GM10266 (cell line): Measurements from ENCODE around the gene UBE2S.

Experiments
- DNase-seq: peaks from one replicate; pipeline ENCODE4 v3.0.0; 2012; ENCODE audit errors: extremely low spot score
- TF ChIP-seq, protein P1 (sequence below): IDR thresholded peaks from 2 replicates; pipeline ENCODE4 v1.5.1; 2012; ENCODE audit warnings: mild to moderate bottlenecking, low read depth; ENCODE audit not compliant: control insufficient read depth, insufficient read depth; ENCODE audit errors: missing control alignments

Gene UBE2S

DNA sequence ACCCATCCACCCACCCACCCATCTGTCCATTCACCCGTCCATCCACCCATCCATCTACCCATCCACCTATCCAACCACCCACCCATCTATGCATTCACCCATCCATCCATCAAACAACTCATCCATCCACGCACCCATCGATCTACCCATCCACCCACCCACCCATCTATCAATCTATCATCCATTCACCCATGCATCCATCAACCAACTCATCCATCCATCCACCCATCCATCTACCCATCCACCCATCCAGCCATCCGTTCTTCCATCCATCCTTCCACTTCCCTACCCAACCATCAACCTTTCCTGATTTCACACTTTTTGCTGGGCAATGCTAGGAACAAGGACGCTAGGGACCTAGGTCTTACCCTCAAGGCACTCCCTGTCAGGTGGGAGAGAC, 25.6 kb downstream of the UBE2S start:
- DNase-seq, result no peak
- TF ChIP-seq, protein P1, sequence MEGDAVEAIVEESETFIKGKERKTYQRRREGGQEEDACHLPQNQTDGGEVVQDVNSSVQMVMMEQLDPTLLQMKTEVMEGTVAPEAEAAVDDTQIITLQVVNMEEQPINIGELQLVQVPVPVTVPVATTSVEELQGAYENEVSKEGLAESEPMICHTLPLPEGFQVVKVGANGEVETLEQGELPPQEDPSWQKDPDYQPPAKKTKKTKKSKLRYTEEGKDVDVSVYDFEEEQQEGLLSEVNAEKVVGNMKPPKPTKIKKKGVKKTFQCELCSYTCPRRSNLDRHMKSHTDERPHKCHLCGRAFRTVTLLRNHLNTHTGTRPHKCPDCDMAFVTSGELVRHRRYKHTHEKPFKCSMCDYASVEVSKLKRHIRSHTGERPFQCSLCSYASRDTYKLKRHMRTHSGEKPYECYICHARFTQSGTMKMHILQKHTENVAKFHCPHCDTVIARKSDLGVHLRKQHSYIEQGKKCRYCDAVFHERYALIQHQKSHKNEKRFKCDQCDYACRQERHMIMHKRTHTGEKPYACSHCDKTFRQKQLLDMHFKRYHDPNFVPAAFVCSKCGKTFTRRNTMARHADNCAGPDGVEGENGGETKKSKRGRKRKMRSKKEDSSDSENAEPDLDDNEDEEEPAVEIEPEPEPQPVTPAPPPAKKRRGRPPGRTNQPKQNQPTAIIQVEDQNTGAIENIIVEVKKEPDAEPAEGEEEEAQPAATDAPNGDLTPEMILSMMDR, result no peak

DNA sequence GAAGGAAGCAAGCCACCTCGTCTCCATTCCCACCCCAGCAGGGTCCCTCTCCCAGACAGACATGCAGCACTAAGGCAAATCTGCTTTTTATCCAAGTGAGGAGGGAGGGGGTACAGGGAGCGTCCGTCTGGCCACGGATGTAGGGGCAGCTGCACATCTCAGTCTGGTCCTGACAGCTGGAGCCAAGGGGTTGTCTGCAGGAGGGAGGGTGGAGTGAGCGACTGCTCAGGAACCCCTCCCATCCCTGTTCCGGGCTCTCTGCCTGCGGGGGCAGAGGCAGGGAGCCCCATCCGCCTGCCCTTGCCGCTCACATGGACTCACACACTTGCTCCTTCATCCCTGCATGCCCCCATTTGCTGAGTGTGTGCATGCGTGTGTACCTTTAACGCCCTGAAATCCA, 28.4 kb downstream of the UBE2S start:
- TF ChIP-seq, protein P1, result no peak
- DNase-seq, result no peak

DNA sequence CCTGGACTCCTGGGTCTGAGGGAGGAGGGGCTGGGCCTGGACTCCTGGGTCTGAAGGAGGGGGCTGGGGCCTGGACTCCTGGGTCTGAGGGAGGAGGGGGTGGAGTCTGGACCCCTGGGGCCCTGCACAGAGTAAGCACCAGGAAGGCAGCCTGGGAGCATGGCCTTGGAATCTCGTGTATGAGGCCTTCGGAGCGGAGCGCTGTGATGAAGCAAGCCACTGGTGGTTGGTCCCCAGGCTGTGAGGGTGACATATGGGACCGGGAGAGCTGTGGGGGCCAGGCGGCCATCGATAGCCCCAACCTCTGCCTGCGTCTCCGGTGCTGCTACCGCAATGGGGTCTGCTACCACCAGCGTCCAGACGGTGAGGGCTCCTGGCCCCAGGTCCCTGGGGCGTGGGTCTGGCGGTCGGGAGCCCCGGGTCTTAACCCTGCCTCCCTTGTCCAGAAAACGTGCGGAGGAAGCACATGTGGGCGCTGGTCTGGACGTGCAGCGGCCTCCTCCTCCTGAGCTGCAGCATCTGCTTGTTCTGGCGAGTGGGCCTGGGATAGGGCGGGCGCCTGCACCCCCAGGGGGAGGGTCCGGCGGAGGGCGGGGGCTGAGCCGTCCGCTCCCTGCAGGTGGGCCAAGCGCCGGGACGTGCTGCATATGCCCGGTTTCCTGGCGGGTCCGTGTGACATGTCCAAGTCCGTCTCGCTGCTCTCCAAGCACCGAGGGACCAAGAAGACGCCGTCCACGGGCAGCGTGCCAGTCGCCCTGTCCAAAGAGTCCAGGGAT, 30.0 kb downstream of the UBE2S start:
- TF ChIP-seq, protein P1, result no peak
- no peak for DNase-seq

DNA sequence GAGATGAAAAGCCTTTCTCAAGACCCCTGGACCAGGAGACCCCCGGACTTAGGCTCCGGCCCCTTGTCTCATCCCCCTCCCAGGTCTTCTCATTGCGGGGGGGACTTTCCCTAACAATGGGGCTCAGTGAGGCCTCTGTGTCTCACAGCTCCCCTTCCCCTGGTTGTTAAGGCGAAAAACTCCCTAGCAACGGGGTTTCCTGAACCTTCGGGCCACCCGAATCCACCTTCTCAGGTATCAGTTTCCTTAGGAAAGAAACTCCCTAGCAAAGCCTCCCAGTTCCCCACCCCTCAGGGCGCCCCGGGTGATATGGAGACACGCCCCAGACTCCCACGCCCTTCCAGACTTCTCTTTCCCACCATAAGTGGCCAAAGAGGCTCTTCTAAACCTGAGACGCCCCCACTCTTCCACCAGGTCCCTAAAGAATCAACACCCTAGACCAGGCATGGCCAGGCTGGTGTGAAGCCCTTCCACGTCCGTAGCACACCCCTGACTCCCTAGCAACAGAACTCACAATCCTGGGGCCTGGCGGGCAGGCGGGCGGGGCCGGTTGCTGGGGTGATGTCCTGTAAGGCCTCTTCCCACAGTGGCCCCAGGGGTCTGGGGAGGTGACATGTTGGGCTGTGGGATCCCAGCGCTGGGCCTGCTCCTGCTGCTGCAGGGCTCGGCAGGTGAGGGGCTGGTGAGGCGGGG, 31.2 kb downstream of the UBE2S start, which contains the start of gene TMEM190:
Gene TMEM190, plus strand, starts transcription at position 586 of the 693 bp plus-strand sequence. Its CDS starts 28 bp downstream, at position 614.
- TF ChIP-seq, protein P1, result no peak

DNA sequence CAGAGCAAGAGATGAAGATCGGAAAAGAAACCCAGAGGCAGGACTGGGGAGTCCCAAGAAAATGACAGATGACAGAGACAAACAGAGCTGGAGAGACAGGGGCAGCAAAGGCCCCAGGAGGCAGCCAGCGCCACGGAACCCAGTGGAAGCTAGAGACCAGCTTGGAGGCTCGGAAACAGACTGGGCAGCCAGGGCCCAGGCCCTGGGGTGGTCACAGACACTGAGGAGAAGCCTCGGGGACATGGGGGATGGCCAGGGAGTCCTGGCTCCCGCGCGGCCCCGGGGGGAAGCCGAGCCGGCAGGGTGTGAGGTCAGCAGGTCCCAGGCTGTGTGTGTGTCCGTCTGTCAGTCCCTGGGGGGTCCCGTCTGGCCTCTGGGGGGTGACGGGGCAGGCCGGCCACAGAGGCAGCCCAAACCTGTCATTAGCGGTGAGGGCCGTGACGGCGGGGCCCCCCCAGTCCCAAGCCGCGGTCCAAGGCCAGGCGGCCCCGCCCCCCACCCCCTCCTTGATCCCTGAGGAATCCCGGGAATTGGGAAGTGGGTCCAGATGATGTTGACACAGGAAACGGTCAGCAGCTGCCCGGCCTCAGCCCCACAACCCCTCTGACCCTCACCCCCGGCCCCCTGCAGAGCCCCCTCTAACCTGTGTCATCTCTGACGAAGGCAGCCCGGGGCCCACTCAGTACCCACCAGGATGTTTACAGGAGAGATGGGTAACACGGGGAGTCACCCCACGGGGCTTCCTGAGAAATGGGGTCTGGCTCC, 33.4 kb downstream of the UBE2S start:
- TF ChIP-seq, protein P1, result no peak

More for the DNA sequence above, 31.2 kb downstream of the UBE2S start, which contains the start of gene TMEM190:
- DNase-seq, result no peak

DNA sequence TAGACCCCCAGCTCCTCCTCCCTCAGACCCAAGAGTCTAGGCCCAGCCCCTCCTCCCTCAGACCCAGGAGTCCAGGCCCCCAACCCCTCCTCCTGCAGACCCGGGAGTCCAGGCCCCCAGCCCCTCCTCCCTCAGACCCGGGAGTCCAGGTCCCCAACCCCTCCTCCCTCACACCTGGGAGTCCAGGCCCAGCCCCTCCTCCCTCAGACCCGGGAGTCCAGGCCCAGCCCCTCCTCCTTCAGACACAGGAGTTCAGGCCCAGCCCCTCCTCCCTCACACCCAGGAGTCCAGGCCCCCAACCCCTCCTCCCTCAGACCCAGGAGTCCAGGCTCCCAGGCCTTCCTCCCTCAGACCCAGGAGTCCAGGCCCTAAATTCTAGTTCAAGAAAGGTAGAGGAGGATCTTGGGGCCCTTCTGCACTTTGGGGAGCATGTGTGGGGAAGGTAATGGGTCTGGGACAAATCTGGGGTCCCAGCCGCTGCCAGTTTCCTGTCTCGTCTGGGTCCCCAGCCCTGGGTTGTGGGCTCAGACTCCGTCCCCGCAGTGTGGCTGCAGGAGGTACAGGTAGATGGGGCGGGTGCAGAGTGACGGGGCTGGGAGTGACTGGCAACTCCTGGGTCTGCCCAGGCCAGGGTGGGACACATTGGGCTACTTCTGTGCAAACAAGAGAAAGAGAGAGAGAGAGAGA, 34.1 kb downstream of the UBE2S start:
- DNase-seq, result no peak
- TF ChIP-seq, protein P1, result no peak

More for the DNA sequence above, 33.4 kb downstream of the UBE2S start:
- DNase-seq, result no peak
